Right atrium auricular region (tissue), 2 donors: Measurements from ENCODE around the gene TENM3. TPM values are rescaled to one million over a fixed set of nuclear protein-coding genes. Genes with fewer than 3 reads are reported as not detected.

ENCODE experiments used
- DNase-seq: peaks from one replicate; pipeline ENCODE4 v3.0.0-alpha.2; 2019; ENCODE audit warnings: low spot score
- H3K27ac ChIP-seq, 2 donors: fragments of 200-600 bp; sonication (generic); 1 replicate in 1 of 2; 2 replicates in 1 of 2; pipeline ENCODE4 v1.5.1; 2016 to 2019
- H3K27me3 ChIP-seq, 2 donors: fragments of 200-600 bp; sonication (generic); one replicate each; pipeline versions ENCODE4 v1.5.1 to v1.6.0; 2017 to 2019
- H3K36me3 ChIP-seq: fragments of 200-600 bp; sonication (generic); one replicate; pipeline ENCODE4 v1.5.1; 2016
- H3K4me1 ChIP-seq, 2 donors: fragments of 200-600 bp; sonication (generic); one replicate each; pipeline versions ENCODE4 v1.5.1 to v1.6.0; 2017 to 2019
- H3K4me3 ChIP-seq, 2 donors: fragments of 200-600 bp; sonication (generic); 1 replicate in 1 of 2; 2 replicates in 1 of 2; pipeline ENCODE4 v1.5.1; 2017 to 2019; ENCODE audit warnings: mild to moderate bottlenecking in 1 of 2, moderate library complexity in 1 of 2
- H3K9me3 ChIP-seq, 2 donors: fragments of 200-600 bp; sonication (generic); one replicate each; pipeline ENCODE4 v1.5.1; 2019
- total RNA-seq, 2 donors: library from RNA; depleted of rRNA; stranded (reverse); fragments of >200 nt; gene quantifications; one replicate each; pipeline ENCODE4 v1.1.0, GENCODE V29; 2016
- TF ChIP-seq, protein P1 (sequence below), 2 donors: fragments of 200-600 bp; sonication (generic); IDR thresholded peaks; one replicate each; pipeline ENCODE4 v1.5.1; 2019; ENCODE audit warnings: antibody characterized with exemption in 2 of 2

TENM3 gene
- total RNA-seq, 2 donors from 2014 or later, result 10.7 to 15.9 TPM

DNA sequence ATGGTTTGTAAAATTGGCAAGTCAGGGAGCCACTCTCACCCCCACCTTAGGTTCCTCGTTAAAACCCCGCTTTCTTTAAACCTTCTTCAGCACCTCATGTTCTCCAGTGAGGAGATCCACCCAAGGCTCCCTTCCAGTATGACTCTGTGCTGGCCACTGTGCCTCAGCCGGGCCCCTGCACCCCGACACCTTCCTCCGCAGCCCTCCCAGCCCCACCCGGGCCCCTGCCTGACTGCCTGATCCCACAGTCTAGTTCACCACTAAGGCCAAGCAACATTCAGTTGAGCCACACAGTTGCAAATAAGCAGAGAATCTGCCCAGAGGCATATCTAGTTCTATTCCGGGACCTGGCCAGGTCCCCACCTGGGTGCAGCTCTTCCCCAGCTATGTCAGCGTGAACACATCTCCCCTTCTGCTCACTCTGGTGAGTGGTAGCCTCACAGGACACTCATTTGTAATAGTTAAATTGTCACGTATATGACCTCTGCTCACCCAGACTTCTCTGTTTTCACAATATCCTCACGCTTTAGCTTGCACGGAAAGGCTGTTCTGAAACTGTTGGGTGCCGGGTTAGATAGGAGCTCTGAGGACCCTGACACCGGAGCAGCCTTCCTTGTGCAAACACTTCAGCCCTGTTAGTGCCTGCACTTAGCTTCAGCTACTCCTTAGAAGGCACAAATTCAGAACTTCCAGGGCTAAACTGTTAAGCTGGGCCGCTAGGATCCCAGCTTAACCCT, 527.2 kb downstream of the TENM3 start:
- no peaks in the 10 kb centered on the region for H3K36me3 ChIP-seq
- TF ChIP-seq, protein P1, sequence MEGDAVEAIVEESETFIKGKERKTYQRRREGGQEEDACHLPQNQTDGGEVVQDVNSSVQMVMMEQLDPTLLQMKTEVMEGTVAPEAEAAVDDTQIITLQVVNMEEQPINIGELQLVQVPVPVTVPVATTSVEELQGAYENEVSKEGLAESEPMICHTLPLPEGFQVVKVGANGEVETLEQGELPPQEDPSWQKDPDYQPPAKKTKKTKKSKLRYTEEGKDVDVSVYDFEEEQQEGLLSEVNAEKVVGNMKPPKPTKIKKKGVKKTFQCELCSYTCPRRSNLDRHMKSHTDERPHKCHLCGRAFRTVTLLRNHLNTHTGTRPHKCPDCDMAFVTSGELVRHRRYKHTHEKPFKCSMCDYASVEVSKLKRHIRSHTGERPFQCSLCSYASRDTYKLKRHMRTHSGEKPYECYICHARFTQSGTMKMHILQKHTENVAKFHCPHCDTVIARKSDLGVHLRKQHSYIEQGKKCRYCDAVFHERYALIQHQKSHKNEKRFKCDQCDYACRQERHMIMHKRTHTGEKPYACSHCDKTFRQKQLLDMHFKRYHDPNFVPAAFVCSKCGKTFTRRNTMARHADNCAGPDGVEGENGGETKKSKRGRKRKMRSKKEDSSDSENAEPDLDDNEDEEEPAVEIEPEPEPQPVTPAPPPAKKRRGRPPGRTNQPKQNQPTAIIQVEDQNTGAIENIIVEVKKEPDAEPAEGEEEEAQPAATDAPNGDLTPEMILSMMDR (IDR thresholded peaks at IDR 0.05), result no peak

DNA sequence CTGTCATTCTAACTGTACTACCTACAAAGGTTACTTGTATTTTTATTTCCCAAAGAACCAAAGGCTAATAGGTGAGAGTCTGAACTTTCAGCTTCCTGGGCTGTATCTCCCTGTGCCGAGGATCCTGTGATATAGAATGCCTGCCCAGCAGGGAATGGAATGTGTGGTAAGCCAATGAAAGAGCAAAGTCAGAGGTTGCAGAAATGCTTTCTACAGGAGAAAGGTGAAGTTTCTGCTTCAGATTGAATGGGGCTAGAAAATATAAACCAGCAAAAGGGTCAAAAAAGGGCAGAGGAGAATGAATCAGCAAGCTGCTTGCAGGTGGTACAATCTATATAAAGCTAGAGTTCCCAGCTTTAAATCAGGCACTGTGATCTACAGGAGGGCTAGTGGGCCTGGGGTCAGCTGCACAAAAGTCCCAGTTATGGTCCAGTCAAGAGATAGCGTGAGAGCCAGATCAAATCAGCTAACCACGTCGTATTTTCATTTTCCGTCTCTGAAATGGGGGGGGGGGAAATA, 527.9 kb downstream of the TENM3 start:
- Histone ChIP-seq H3K9me3 (no peaks in the 10 kb centered on the region), H3K27ac (no peak overlapping the region), H3K4me3 (no peak overlapping the region), H3K4me1 (peaks cover 0 to 8% of the 10 kb centered on the region in 2 donors), H3K27me3 (no peaks in the 10 kb centered on the region), H3K36me3 (no peaks in the 10 kb centered on the region)
- TF ChIP-seq, protein P1 (IDR thresholded peaks at IDR 0.05), result no peak
- no peak for DNase-seq

More for the DNA sequence above, 527.2 kb downstream of the TENM3 start:
- no peaks in the 10 kb centered on the region for H3K27me3 ChIP-seq
- no peak overlapping the region for H3K4me3 ChIP-seq
- H3K9me3 ChIP-seq, result no peaks in the 10 kb centered on the region
- no peak for DNase-seq
- H3K4me1 ChIP-seq, result peaks cover 0 to 8% of the 10 kb centered on the region in 2 donors
- no peak overlapping the region for H3K27ac ChIP-seq

DNA sequence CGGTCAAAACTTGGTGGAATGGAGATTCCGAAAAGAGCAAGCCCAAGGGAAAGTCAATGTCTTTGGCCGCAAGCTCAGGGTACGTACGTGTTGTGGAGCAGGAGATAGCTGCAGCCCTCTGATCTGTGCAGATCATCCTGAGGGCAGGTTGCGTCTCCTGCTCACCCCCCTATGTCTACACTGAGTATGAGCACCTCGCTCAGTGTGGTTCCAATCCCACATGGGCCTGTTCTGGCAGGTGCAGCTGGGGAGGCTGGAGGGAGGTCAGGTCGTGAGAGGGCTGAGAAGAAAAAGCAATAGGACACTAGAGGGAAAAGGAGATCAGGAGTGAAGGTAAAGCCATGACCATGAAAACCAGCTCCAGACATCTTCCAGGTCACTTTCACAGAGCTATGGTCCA, 531.9 kb downstream of the TENM3 start:
- DNase-seq, result no peak
- no peaks in the 10 kb centered on the region for H3K36me3 ChIP-seq
- no peaks in the 10 kb centered on the region for H3K27me3 ChIP-seq
- H3K27ac ChIP-seq, result no peak overlapping the region
- peaks cover 0 to 10% of the 10 kb centered on the region in 2 donors for H3K4me1 ChIP-seq
- no peak overlapping the region for H3K4me3 ChIP-seq
- TF ChIP-seq, protein P1 (IDR thresholded peaks at IDR 0.05), result no peak
- H3K9me3 ChIP-seq, result no peaks in the 10 kb centered on the region

DNA sequence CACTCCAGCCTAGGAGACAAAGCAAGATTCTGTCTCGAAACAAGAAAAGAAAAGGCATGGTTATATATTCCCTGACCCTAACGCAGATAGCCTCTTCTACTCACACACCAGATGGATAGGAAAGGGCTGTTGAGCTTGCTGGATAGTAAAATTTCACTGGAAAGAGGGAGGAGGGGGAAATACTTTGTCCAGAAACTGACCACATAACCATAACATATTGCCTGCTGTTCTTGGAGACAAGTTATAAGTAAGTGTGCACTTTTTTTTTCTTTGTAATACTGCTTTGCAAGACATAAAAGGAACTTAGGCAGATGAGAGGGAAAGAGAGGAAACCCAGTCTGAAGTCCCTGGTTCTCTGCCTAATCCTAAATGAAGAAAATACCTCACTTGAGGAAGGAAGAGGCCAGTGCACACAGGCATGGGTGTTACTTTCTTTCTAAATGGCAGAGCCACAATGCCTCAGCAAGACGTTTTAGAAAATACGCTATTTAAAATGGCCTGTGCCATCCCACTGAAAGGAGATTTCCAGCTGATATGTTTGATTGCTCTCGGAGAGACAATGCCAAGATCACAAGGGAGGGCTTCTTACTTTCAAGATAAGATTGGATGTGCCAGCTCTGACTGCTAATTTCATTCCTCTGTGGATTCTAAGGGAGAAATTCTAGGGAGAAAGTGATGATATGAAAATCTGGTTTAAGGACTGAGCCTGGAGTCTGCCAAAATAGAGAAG, 533.3 kb downstream of the TENM3 start:
- no peak for DNase-seq
- Histone ChIP-seq H3K27me3 (no peaks in the 10 kb centered on the region), H3K4me3 (no peak overlapping the region), H3K4me1 (peaks cover 0 to 3% of the 10 kb centered on the region in 2 donors), H3K27ac (no peak overlapping the region), H3K9me3 (no peaks in the 10 kb centered on the region), H3K36me3 (no peaks in the 10 kb centered on the region)
- TF ChIP-seq, protein P1 (IDR thresholded peaks at IDR 0.05), result no peak

DNA sequence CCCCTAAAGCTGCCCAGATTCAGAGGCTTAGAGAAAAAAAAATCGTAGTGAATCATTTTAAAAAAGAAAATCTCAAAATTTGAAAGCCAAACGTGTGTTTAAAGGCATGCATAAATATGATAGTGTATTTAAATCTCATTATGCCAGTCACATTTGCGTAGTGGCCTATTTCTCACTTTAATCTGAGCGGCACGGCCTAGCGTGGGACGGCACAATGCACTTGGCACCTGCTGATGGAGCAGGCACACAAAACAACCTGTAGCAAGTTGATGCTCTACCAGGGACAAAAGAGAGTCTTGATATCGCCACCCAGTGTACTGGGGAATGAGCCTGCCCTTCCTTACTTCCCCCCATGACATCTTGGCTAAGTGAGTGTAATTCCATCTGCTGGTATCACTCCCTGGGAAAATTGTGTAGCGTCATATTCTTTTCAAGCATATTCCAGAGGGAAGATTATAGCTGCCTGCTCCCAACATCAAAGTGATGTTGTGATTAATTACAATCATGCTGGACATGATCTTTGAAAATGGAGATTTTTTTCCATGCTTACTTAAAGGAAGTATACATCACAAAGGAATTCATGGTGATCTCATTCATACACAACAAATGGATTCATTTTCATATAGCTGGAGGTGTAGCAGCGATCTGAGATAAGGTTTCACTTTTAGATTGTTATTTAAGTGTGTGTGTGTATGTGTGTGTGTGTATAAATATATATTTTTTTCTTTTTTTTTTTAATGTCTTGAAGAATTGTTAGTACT, 535.2 kb downstream of the TENM3 start:
- peaks cover 0 to 3% of the 10 kb centered on the region in 2 donors for H3K4me1 ChIP-seq
- no peak overlapping the region for H3K27ac ChIP-seq
- H3K27me3 ChIP-seq, result no peaks in the 10 kb centered on the region
- no peaks in the 10 kb centered on the region for H3K36me3 ChIP-seq
- no peaks in the 10 kb centered on the region for H3K9me3 ChIP-seq
- TF ChIP-seq, protein P1 (IDR thresholded peaks at IDR 0.05), result no peak
- DNase-seq, result no peak
- H3K4me3 ChIP-seq, result no peak overlapping the region
